ENCODE measurements around the gene PNPLA8.
"Not testable (repeated sequence)": the region's sequence is repeated elsewhere in the genome, so short reads cannot be mapped to it uniquely, and the experiment has no call there.

Gene PNPLA8

GRCh38 chr7:108468246-108468645 is 57.7 kb downstream of the PNPLA8 start:
- DNase-seq (ENCODE audit: low spot score) = no peak

- DNase-seq (ENCODE audit: low spot score) = peak; percentile 30
Observed at GRCh38 chr7:108467391-108467790, 58.5 kb downstream of the PNPLA8 start.

GRCh38 chr7:108466322-108466721 is 59.6 kb downstream of the PNPLA8 start:
- not testable (repeated sequence) for DNase-seq (ENCODE audit: low spot score)

GRCh38 chr7:108464743-108465142 is 61.2 kb downstream of the PNPLA8 start:
- DNase-seq (ENCODE audit: low spot score) = no peak

GRCh38 chr7:108463613-108464012 is 62.3 kb downstream of the PNPLA8 start:
- DNase-seq (ENCODE audit: low spot score) = no peak

- DNase-seq (ENCODE audit: low spot score) = no peak
Observed at GRCh38 chr7:108461840-108462239, 64.1 kb downstream of the PNPLA8 start.

GRCh38 chr7:108460964-108461363 is 65.0 kb downstream of the PNPLA8 start:
- DNase-seq (ENCODE audit: low spot score) = no peak

GRCh38 chr7:108459922-108460551 is 65.9 kb downstream of the PNPLA8 start:
- DNase-seq (ENCODE audit: low spot score) = peak; percentile 49

- DNase-seq (ENCODE audit: low spot score) = no peak
Observed at GRCh38 chr7:108457871-108458270, 68.1 kb downstream of the PNPLA8 start.

GRCh38 chr7:108456845-108457540 is 68.9 kb downstream of the PNPLA8 start:
- no peak for DNase-seq (ENCODE audit: low spot score)

GRCh38 chr7:108455998-108456677 is 69.8 kb downstream of the PNPLA8 start, which contains the start of gene NRCAM:
Gene NRCAM (minus strand): TSS chr7:108456436. CDS start chr7:108240064, 216,372 bp downstream.
- no peak for DNase-seq (ENCODE audit: low spot score)

GRCh38 chr7:108455551-108455997 is 70.4 kb downstream of the PNPLA8 start:
- no peak for DNase-seq (ENCODE audit: low spot score)

- DNase-seq (ENCODE audit: low spot score) = no peak
Observed at GRCh38 chr7:108454674-108455550, 71.0 kb downstream of the PNPLA8 start.

GRCh38 chr7:108454317-108454673 is 71.6 kb downstream of the PNPLA8 start:
- DNase-seq (ENCODE audit: low spot score) = no peak

- DNase-seq (ENCODE audit: low spot score) = no peak
Observed at GRCh38 chr7:108453320-108453719, 72.6 kb downstream of the PNPLA8 start.

GRCh38 chr7:108452707-108453106 is 73.2 kb downstream of the PNPLA8 start:
- DNase-seq (ENCODE audit: low spot score) = peak; percentile 46

GRCh38 chr7:108451296-108451848 is 74.6 kb downstream of the PNPLA8 start:
- DNase-seq (ENCODE audit: low spot score) = no peak

GRCh38 chr7:108450160-108450559 is 75.8 kb downstream of the PNPLA8 start:
- no peak for DNase-seq (ENCODE audit: low spot score)

GRCh38 chr7:108449521-108449920 is 76.4 kb downstream of the PNPLA8 start:
- DNase-seq (ENCODE audit: low spot score) = no peak

GRCh38 chr7:108448584-108449505 is 77.1 kb downstream of the PNPLA8 start:
- no peak for DNase-seq (ENCODE audit: low spot score)

Data from COLO829 (cell line).